Eye (tissue), 1 donor: Measurements from ENCODE around the gene ZKSCAN4.

Source experiments
- DNase-seq: peaks from one replicate; pipeline ENCODE4 v3.0.0-alpha.2; 2015

Gene ZKSCAN4

DNA sequence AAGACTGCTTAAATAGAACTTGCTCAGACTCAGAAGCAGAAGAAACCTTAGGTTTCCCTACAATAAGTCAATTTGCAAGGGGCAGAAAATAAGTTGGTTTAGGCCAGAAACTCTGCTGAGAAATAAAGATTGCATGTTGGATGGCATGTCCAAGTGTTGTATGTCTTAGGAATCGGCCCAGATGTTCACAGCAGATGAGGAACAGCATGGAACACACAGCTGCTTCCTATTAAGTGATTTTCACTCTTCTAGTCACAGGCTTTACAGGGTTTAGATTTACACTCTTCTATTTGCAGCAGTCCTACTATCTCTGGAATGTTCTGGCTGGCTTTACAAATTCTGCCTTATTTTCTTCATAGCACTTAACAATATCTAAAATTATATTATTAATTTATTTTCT, 3.2 kb downstream of the ZKSCAN4 start:
- DNase-seq, result no peak

DNA sequence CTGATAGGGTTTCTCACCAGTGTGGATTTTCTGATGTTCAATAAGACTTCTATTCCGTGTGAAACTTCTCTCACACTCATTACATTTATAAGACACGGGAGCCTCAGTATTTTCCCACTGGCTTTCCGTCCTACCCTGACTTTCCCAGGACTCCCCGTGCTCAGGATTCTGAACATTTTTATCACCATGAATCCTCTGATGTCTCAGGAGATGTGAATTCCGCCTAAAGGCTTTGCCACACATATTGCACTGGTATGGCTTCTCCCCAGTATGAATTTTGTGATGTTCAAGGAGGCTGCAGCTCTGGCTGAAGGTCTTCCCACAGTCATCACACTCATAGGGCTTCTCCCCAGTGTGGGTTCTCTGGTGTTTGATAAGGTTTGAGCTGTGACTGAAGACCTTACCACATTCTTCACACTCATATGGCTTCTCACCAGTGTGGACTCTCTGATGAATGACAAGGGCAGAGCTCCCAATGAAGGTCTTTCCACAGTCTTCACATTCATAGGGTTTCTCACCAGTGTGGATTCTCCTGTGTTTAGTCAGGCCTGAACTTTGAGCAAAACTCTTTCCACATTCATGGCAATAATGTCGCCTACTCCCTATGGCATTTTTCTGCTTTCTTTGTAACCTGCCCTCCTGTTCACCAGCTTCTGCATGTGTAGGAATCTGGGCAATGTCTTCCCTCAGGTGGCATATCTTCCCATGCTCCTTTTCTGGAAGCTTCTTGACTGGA, 6.7 kb downstream of the ZKSCAN4 start:
- DNase-seq, result no peak

- DNase-seq, result no peak
These were observed 8.1 kb downstream of the ZKSCAN4 start for GRCh38 chr6:28243946-28244345.

- no peak for DNase-seq
These were observed 11.6 kb downstream of the ZKSCAN4 start for GRCh38 chr6:28240471-28240870.

DNA sequence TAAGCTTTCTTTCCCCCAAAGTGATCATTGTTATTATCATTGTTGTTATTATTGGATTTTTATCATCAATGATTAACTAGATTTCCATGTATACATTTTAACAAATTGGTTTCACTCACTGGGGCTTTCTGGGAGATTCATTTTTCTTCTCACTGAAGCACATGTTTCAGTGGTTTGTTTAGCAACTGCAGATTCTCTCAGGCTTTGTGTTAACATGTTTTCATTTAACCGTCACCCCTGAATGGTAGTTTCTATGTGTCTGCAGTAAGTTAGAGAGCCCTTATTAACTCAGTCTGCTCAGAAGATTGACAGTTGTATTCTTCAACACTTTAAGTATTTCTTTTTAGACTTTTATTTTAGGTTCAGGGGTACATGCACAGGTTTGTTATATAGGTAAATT, 12.4 kb downstream of the ZKSCAN4 start:
- DNase-seq, result no peak

- no peak for DNase-seq
These were observed 16.1 kb downstream of the ZKSCAN4 start for GRCh38 chr6:28235912-28236452.

DNA sequence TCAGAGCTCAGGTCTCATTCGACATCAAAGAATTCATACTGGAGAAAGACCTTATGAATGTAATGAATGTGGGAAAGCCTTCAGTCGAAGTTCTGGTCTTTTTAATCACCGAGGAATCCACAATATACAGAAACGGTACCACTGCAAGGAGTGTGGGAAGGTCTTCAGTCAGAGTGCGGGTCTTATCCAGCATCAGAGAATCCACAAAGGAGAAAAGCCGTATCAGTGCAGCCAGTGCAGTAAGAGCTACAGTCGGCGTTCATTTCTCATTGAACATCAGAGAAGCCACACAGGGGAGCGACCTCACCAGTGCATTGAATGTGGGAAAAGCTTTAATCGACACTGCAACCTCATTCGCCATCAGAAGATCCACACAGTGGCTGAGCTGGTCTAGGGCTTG, 19.3 kb downstream of the ZKSCAN4 start:
- DNase-seq, result no peak

- DNase-seq, result no peak
These were observed 25.6 kb downstream of the ZKSCAN4 start for GRCh38 chr6:28226460-28226859.

- DNase-seq, result peak; percentile 92
These were observed 26.8 kb downstream of the ZKSCAN4 start, which contains the start of gene ZSCAN9 for GRCh38 chr6:28225056-28225834. Gene ZSCAN9, plus strand, starts transcription at chr6:28225275. Its CDS starts 1,810 bp downstream, at chr6:28227085.

DNA sequence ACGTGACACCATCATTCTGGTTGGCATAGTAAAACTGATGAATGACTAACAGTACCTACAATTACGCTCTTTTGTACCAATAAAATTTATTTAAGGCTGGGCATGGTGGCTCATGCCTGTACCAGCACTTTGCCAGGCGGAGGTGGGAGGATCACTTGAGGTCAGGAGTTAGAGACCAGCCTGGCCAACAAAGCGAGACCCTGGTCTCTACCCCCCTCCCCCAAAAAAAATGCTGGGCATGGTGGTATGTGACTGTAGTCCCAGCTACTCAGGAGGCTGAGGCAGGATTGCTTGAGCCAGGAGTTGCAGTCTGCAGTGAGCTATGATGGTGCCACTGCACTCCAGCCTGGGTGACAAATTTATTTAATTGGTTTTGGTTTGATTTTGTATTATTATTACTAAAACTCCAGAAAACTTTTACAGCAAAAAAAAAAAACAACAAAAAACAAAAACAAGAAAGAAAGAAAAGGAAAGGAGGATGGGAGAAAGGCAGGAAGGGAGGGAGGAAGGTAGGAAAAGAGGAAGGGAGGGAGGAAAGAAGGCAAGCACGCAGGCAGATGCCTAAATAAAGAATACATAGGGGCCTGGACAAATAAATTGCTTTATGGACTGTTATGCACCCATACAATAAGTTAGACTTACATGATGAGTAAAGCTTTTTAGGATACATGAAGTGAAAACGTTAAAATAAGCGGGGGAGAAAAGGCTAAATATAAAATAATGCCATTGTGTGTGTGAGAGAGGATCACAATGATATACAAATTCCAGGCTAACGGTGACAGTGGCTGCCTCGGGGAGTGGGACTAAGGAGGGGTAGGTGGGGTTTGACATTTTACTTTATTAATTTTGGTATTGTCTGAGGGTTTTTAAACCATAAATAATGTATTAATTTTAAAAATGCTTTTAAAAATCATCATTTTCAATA, 27.7 kb downstream of the ZKSCAN4 start:
- DNase-seq, result no peak

DNA sequence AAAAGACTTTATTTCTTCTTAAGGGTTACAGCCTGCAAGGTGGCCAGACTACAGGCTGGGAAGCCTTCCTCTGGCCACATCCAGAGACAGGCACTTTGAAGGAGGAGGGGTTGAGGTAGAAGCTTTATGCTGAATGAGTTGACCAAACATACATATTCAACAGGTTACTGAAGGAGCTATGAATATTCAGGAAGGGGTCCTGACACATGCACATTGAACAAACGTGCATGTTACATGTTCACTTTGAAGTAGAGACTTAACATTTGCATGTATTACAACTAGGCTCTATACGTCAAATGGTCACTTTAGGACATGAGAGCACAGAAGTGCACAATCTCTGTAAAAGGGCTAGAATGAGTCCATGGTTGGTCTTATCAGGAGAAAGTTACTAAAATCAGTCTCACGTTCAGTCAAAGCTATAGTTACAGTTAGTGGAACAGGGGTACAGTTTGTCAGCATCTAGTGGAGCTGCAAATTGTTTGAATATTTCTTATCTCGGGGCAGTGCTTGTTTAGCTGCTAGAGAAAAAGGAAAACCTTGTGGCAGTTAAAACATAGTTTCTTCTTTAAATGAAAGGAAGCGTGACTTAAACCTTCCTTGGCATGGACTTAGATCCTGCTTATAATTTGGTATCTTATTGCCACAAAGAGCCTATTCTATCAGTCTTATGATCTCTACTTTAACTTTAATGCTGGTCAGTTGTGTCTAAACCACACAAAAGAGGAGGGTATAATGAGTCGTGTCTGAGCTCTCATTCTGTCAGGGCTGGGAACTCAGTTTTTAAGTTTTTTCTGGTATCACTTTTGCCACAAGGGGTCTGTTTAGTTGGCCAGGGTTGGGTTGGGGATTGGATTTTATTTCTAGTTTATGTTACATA, 31.6 kb downstream of the ZKSCAN4 start:
- DNase-seq, result no peak

- peak; percentile 75 for DNase-seq
These were observed 33.5 kb downstream of the ZKSCAN4 start for GRCh38 chr6:28218312-28219248.

DNA sequence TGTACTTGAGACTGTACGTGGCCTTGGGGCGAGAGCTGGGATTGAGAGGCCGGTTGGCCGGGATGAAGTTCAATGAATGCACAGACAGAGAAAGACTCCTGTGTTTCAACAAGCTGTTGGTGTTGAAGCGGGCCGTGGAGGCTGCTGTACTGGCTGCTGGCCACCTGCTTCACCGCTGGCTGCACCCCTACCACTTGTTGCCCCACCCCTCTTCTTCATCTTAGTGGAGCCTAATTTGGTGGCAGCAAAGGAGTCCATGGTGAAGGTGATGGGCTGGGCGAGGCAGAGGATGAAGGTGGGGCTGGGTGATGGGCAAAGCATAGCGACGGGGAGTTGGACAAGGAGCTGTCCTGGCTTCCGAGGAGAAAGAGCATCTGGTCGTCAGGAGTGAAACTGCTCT, 34.2 kb downstream of the ZKSCAN4 start:
- DNase-seq, result no peak

DNA sequence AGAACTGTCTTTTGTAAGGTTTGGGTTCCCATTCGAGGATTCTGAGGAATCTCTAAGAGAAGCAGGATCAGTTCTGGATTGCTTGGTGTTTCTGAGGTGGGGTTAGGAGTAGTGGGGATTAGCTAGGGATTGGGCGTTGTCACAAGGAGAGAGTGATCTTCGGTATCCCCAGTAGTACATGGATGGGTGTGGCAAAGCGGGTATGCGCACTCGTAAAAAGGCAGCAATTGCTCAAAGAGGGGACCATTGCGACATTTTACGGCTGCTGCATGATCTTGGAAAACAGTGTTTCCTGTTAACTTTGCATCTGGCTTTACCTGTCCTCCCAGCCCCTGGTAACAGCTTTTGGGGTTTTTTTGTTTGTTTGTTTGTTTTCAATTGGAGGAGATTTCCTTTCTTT, 36.6 kb downstream of the ZKSCAN4 start:
- DNase-seq, result no peak

- DNase-seq, result no peak
These were observed 38.9 kb downstream of the ZKSCAN4 start for GRCh38 chr6:28213213-28213523.

GRCh38 chr6:28212510-28213212, 39.4 kb downstream of the ZKSCAN4 start:
- peak; percentile 78 for DNase-seq

- DNase-seq, result peak; percentile 52
These were observed 40.1 kb downstream of the ZKSCAN4 start for GRCh38 chr6:28211840-28212509.

DNA sequence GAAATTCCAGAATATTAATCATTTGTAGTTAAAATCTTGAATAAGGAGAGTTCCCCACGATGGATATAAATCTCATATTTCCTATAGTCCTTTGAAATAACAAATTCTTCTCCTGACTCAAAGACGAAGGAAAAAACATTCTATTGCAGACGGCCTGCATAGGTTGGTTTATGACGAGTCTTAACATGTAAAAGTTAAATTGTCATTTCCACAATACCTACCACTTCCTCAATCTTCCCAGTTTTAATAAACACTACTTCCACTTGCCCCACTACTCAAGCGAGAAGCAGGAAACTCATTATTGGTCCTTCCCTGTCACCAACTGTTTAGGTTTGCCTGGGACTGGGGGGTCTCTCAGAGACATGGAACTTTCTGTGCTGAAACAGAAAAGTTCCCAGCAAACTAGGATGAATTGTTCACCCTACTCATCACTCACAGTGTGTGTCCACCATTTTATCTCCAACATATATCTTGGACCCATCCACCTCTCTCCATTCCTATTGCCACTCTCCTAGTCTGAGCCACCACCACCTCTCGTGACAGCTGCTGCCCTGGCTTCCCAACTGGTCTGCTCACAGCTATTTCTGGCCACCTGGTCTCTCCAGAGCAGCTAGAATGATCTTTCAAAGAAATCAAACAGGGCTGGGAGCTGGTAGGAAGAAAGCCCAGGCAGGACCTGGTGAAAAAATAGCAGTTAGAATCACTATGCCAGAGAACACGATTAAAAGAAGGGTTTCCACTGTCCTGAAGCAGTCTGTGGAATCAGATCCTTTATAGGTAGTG, 42.1 kb downstream of the ZKSCAN4 start:
- no peak for DNase-seq
